GM06990 (cell line): Measurements from ENCODE around the gene SLC37A2.
"Not testable (repeated sequence)": the region's sequence is repeated elsewhere in the genome, so short reads cannot be mapped to it uniquely, and the experiment has no call there.

Experiments used
- DNase-seq: peaks from one replicate; pipeline ENCODE4 v3.0.0-alpha.2; 2011; ENCODE audit not compliant: insufficient read length; ENCODE audit errors: extremely low read depth
- H3K27me3 ChIP-seq: replicated peaks from 2 replicates; pipeline ENCODE4 v1.6.0; 2011; ENCODE audit warnings: low read length; ENCODE audit not compliant: control insufficient read depth, insufficient read depth
- H3K36me3 ChIP-seq: 2 replicates; pipeline ENCODE4 v1.5.1; 2011; ENCODE audit warnings: low read length; ENCODE audit not compliant: control insufficient read depth, insufficient read depth
- H3K4me3 ChIP-seq: replicated peaks from 2 replicates; pipeline ENCODE4 v1.5.1; 2011; ENCODE audit warnings: low read depth, mild to moderate bottlenecking, control low read depth, low read length
- CTCF ChIP-seq: IDR thresholded peaks from 2 replicates; pipeline ENCODE4 v1.5.1; 2011; ENCODE audit warnings: low read length, control low read depth, mild to moderate bottlenecking, inconsistent platforms; ENCODE audit not compliant: insufficient read depth, poor library complexity, severe bottlenecking

Gene SLC37A2

GRCh38 chr11:125036933-125037332 lies 26.2 kb upstream of the SLC37A2 start:
- DNase-seq: peak; percentile 0
- no peak overlapping the region for H3K4me3 ChIP-seq
- no peaks in the 10 kb centered on the region for H3K27me3 ChIP-seq
- no peak for TF ChIP-seq CTCF
- H3K36me3 ChIP-seq: no peaks in the 10 kb centered on the region

- no peak overlapping the region for H3K4me3 ChIP-seq
- no peak for DNase-seq
- no peaks in the 10 kb centered on the region for H3K36me3 ChIP-seq
- no peaks in the 10 kb centered on the region for H3K27me3 ChIP-seq
- no peak for TF ChIP-seq CTCF
Measured at GRCh38 chr11:125049164-125049792, 13.8 kb upstream of the SLC37A2 start.

- Histone ChIP-seq H3K27me3 (no peaks in the 10 kb centered on the region), H3K36me3 (no peaks in the 10 kb centered on the region), H3K4me3 (no peak overlapping the region)
- no peak for TF ChIP-seq CTCF
- no peak for DNase-seq
Measured at GRCh38 chr11:125052047-125052446, 11.1 kb upstream of the SLC37A2 start.

GRCh38 chr11:125053167-125053566 lies 9.9 kb upstream of the SLC37A2 start:
- no peak for TF ChIP-seq CTCF
- Histone ChIP-seq H3K36me3 (no peaks in the 10 kb centered on the region), H3K27me3 (no peaks in the 10 kb centered on the region), H3K4me3 (no peak overlapping the region)
- no peak for DNase-seq

GRCh38 chr11:125055107-125055715 lies 7.9 kb upstream of the SLC37A2 start:
- Histone ChIP-seq H3K36me3 (no peaks in the 10 kb centered on the region), H3K4me3 (no peak overlapping the region), H3K27me3 (no peaks in the 10 kb centered on the region)
- TF ChIP-seq CTCF: no peak
- DNase-seq: no peak

- DNase-seq, H3K27me3 ChIP-seq: not testable (repeated sequence)
Measured at GRCh38 chr11:125056111-125056510, 7.0 kb upstream of the SLC37A2 start.

More at GRCh38 chr11:125056111-125056510, 7.0 kb upstream of the SLC37A2 start:
- H3K4me3 ChIP-seq, H3K36me3 ChIP-seq: not testable (repeated sequence)
